Measurements from ENCODE around the gene FAM3B. TPM values are rescaled to one million over a fixed set of nuclear protein-coding genes. Genes with fewer than 3 reads are reported as not detected.

Gene FAM3B
- total and polyA plus RNA-seq, 9 donors = 0.16 to 0.80 (median 0.30) TPM; not detected in 1

Other genes starting within 250 kb of the FAM3B start
- 43.2 TPM for gene BACE2, start 148.6 kb upstream of the FAM3B start, total RNA-seq
- 10 to 100 TPM; 28.6 to 56.1 (median 37.9) TPM for gene BACE2, start 148.6 kb upstream of the FAM3B start, polyA plus RNA-seq (ENCODE audit: insufficient read depth in 1 of 8, insufficient read length in 8 of 8, low replicate concordance in 1 of 8)
- gene MX2, start 45.2 kb downstream of the FAM3B start, total RNA-seq = 0.93 TPM
- gene MX2, start 45.2 kb downstream of the FAM3B start, polyA plus RNA-seq (ENCODE audit: insufficient read depth in 1 of 8, insufficient read length in 8 of 8, low replicate concordance in 1 of 8) = 1 to 10 TPM in 7 of 8 donors, under 1 TPM in 1; 0.72 to 3.2 (median 1.6) TPM
- 3.8 TPM for gene MX1, start 109.4 kb downstream of the FAM3B start, total RNA-seq
- gene MX1, start 109.4 kb downstream of the FAM3B start, polyA plus RNA-seq (ENCODE audit: insufficient read depth in 1 of 8, insufficient read length in 8 of 8, low replicate concordance in 1 of 8) = 1 to 10 TPM; 1.7 to 6.2 (median 3.4) TPM
- gene TMPRSS2, start 191.4 kb downstream of the FAM3B start, total RNA-seq = not detected
- 1 to 10 TPM in 1 of 8 donors, under 1 TPM in 4, not detected in 3; 0.07 to 8.7 (median 0.56) TPM for gene TMPRSS2, start 191.4 kb downstream of the FAM3B start, polyA plus RNA-seq (ENCODE audit: insufficient read depth in 1 of 8, insufficient read length in 8 of 8, low replicate concordance in 1 of 8)